GM12875 (cell line): Measurements from ENCODE around the gene CCDC102A.

Experiments
- H3K4me3 ChIP-seq: one replicate; pipeline ENCODE4 v1.5.1; 2011; ENCODE audit warnings: low read depth, low read length, control low read depth
- CTCF ChIP-seq: IDR thresholded peaks from 2 replicates; pipeline ENCODE4 v1.5.1; 2011; ENCODE audit warnings: low read depth, mild to moderate bottlenecking, control low read depth, inconsistent platforms, low read length, moderate library complexity, borderline replicate concordance; ENCODE audit not compliant: insufficient read depth

CCDC102A gene

GRCh38 chr16:57527610-57528360 lies 8.6 kb downstream of the CCDC102A start:
- no peak for TF ChIP-seq CTCF
- no peak overlapping the region for H3K4me3 ChIP-seq

DNA sequence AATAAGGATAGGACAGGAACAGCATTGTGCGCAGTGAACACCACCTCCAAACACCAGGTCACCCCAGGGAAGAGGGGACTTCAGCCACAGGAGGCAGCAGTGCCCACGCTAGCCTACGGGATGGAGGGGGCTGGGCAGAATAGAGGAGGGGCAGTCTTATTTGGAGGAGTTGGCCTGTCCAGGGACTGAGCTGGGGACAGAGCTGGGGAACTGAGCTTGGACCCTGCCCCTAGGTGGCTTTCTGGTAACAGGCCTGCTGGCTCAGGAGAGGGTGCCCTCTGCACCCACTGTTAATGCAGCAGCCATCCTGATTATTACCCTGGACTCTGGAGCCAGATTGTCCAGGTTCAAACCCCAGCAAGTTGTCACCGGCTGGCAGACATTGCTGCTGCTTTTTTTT lies 9.3 kb downstream of the CCDC102A start:
- H3K4me3 ChIP-seq: no peak overlapping the region
- TF ChIP-seq CTCF: no peak

DNA sequence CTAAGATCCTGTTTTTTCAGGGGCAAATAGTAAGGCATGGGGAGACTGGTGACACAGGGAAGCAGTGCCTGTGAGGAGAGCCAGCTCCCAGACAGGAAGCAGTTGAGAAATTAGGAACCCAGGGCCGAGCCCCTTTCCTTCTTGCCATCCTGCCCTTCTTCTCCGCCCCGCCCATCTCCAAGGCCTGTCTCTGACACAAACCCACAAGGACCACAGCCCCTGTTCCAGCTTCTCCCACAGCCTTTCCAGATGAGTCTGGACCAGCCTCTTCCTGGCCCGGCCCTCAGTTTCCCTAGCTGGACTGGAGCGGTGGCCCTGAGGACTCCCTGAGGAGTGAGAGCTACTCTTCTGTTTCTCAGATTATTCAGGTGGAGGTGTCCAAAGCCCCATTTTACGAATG lies 9.9 kb downstream of the CCDC102A start:
- H3K4me3 ChIP-seq: no peak overlapping the region

DNA sequence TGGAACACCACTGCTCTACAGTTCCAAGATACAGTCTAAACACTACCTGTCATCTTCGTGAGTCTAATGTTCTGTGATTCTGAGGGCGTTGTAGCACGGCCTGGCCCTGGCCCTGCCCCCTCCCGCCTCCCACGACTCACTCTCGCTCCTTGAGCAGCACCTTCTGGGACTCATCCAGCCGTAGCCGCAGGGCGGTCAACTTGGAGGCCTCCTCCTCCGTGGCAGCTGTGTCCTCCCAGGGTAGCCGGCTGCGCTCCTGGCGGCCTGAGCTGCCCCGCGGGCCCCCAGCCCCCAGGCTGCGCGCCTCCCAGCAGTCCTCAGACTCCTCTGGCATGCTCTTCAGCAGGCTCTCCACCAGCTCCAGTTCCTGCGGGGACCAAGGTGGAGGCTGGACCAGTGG lies 10.6 kb downstream of the CCDC102A start:
- H3K4me3 ChIP-seq: no peak overlapping the region
- TF ChIP-seq CTCF: no peak

More for the DNA sequence above, 9.9 kb downstream of the CCDC102A start:
- TF ChIP-seq CTCF: no peak

DNA sequence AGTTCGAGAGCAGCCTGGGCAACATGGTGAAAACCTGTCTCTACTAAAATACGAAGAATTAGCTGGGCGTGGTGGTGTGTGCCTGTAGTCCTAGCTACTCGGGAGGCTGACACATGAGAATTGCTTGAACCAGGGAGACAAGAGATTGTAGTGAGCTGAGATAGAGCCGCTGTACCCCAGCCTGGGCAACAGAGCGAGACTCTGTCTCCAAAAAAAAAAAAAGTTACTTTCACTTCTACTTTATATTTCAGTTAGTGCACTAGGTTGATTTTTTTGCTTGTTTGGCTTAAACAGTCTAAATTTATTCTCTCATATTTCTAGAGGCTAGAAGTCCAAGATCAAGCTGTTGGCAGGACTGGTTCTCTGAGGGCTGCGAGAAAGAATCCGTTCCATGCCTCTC lies 13.4 kb downstream of the CCDC102A start:
- no peak overlapping the region for H3K4me3 ChIP-seq
- TF ChIP-seq CTCF: no peak

- peak; percentile 98 for TF ChIP-seq CTCF
- no peak overlapping the region for H3K4me3 ChIP-seq
Measured at GRCh38 chr16:57519796-57520360, 16.5 kb downstream of the CCDC102A start.

- no peak for TF ChIP-seq CTCF
- no peak overlapping the region for H3K4me3 ChIP-seq
Measured at GRCh38 chr16:57518922-57519321, 17.4 kb downstream of the CCDC102A start.
